Astrocyte (in vitro differentiated cells and primary cell): ENCODE data around the gene RUNX1.

Source experiments
- CTCF ChIP-seq: IDR thresholded peaks from 2 replicates; pipeline ENCODE4 v1.5.1; 2011; ENCODE audit warnings: low read depth, mild to moderate bottlenecking, inconsistent platforms, low read length, moderate library complexity; ENCODE audit not compliant: insufficient read depth
- EZH2 ChIP-seq: IDR thresholded peaks from 2 replicates; pipeline ENCODE4 v1.6.1; 2012; ENCODE audit warnings: mild to moderate bottlenecking, low read length, inconsistent platforms; ENCODE audit not compliant: insufficient read depth

- TF ChIP-seq CTCF, result no peak
- no peak for TF ChIP-seq EZH2
Measured at GRCh38 chr21:34835526-34835925, 213.6 kb downstream of the RUNX1 start.
